Body of pancreas (tissue), 4 donors: ENCODE results near the gene OR10A5. TPM values are rescaled to one million over a fixed set of nuclear protein-coding genes. Genes with fewer than 3 reads are reported as not detected.
"Not testable (repeated sequence)": the region's sequence is repeated elsewhere in the genome, so short reads cannot be mapped to it uniquely, and the experiment has no call there.

Experiments used
- ATAC-seq: fragments of 150-250 bp; one replicate; pipeline ENCODE4 v1.9.1; 2016
- DNase-seq, 4 donors: peaks; one replicate each; pipeline ENCODE4 v3.0.0-alpha.2; 2019
- H3K27ac ChIP-seq, 4 donors: fragments of 200-600 bp; sonication (generic); 1 replicate in 3 of 4; 2 replicates in 1 of 4; pipeline versions ENCODE4 v1.5.1 to v1.6.1; 2016 to 2019; ENCODE audit warnings: mild to moderate bottlenecking in 1 of 4, mixed read lengths in 1 of 4, moderate library complexity in 1 of 4
- H3K27me3 ChIP-seq, 2 donors: fragments of 200-600 bp; sonication (generic); one replicate each; pipeline ENCODE4 v1.6.0; 2016; ENCODE audit warnings: mild to moderate bottlenecking in 1 of 2
- H3K36me3 ChIP-seq, 2 donors: fragments of 200-600 bp; sonication (generic); replicated peaks in 1 of 2; 2 replicates each; pipeline ENCODE4 v1.5.1; 2016; ENCODE audit warnings: low read depth in 2 of 2; ENCODE audit not compliant: insufficient read depth in 1 of 2
- H3K4me1 ChIP-seq: fragments of 200-600 bp; sonication (generic); one replicate; pipeline ENCODE4 v1.6.0; 2016
- H3K4me3 ChIP-seq, 2 donors: fragments of 200-600 bp; sonication (generic); 1 replicate in 1 of 2; 2 replicates in 1 of 2; pipeline ENCODE4 v1.5.1; 2016 to 2019
- H3K9me3 ChIP-seq, 3 donors: fragments of 200-600 bp; sonication (generic); 1 replicate in 2 of 3; 2 replicates in 1 of 3; pipeline ENCODE4 v1.5.1; 2016
- POLR2A ChIP-seq, 3 donors: fragments of 450-650 bp; IDR thresholded peaks; one replicate each; pipeline ENCODE4 v1.6.1; 2016; ENCODE audit warnings: antibody characterized with exemption in 3 of 3, mild to moderate bottlenecking in 2 of 3
- WGBS, 2 donors: methylation state at CpG; one replicate each; pipeline ENCODE4 v1.1.5; 2017; 5-methylcytosine and 5-hydroxymethylcytosine counted together
- intact Hi-C: fragments of 100-400 bp; cut with DNase I; formaldehyde crosslinking; loops from one replicate; pipeline ENCODE4 v1.15.1; 2023
- total RNA-seq, 2 donors: library from RNA; depleted of rRNA; stranded (reverse); fragments of >200 nt; gene quantifications; one replicate each; pipeline ENCODE4 v1.1.0, GENCODE V29; 2016
- TF ChIP-seq, protein P1 (sequence below), 7 experiments: fragments of 450-650 bp in 4 of 7; fragments of 200-600 bp in 3 of 7; sonication (generic) in 3 of 7; IDR thresholded peaks; one replicate each; pipeline ENCODE4 v1.5.1; 2016 to 2019; ENCODE audit warnings: antibody characterized with exemption in 7 of 7

Gene OR10A5
- total RNA-seq, 2 donors from 2014 or later: not detected

GRCh38 chr11:6850526-6850925 is 5.0 kb downstream of the OR10A5 start:
- Histone ChIP-seq H3K4me1 (no peaks in the 10 kb centered on the region), H3K27me3 (no peaks in the 10 kb centered on the region), H3K4me3 (no peak overlapping the region), H3K9me3 (no peaks in the 10 kb centered on the region), H3K36me3 (no peaks in the 10 kb centered on the region), H3K27ac (no peak overlapping the region)
- intact Hi-C loops: no loop called here
- WGBS, 2 donors: 77 to 91% methylated on average over 2 of the region's 2 CpGs
- no peak for TF ChIP-seq POLR2A (IDR thresholded peaks at IDR 0.05)
- TF ChIP-seq, protein P1, sequence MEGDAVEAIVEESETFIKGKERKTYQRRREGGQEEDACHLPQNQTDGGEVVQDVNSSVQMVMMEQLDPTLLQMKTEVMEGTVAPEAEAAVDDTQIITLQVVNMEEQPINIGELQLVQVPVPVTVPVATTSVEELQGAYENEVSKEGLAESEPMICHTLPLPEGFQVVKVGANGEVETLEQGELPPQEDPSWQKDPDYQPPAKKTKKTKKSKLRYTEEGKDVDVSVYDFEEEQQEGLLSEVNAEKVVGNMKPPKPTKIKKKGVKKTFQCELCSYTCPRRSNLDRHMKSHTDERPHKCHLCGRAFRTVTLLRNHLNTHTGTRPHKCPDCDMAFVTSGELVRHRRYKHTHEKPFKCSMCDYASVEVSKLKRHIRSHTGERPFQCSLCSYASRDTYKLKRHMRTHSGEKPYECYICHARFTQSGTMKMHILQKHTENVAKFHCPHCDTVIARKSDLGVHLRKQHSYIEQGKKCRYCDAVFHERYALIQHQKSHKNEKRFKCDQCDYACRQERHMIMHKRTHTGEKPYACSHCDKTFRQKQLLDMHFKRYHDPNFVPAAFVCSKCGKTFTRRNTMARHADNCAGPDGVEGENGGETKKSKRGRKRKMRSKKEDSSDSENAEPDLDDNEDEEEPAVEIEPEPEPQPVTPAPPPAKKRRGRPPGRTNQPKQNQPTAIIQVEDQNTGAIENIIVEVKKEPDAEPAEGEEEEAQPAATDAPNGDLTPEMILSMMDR (IDR thresholded peaks at IDR 0.05): no peak
- ATAC-seq (no peak), DNase-seq (no peak)

DNA sequence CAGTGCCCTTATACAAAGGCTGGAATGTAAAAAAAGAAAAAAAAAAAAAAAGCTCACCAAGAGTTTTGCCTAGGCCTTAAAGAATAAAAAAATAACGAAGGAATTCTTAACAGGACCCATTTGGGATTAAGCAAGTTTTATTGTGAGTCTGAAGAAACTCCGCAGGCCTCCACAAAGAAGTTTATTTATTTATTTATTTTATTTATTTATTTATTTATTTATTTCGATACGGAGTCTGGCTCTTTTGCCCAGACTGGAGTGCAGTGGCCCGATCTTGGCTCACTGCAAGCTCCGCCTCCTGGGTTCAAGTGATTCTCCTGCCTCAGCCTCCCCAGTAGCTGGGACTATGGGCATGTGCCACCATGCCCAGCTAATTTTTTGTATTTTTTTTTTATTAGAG is 9.3 kb downstream of the OR10A5 start:
- H3K9me3 ChIP-seq, H3K27ac ChIP-seq, DNase-seq, H3K27me3 ChIP-seq, H3K36me3 ChIP-seq, ATAC-seq, H3K4me3 ChIP-seq, H3K4me1 ChIP-seq, intact Hi-C loops: not testable (repeated sequence)
- whole genome bisulfite sequencing, 2 donors: 93 to 94% methylated on average over 6 of the region's 6 CpGs

GRCh38 chr11:6855971-6856541 is 10.6 kb downstream of the OR10A5 start:
- WGBS, 2 donors: 31 to 50% methylated on average over 1 of the region's 1 CpG
- ATAC-seq: no peak
- Histone ChIP-seq H3K27ac (no peak overlapping the region), H3K4me3 (no peak overlapping the region), H3K9me3 (no peaks in the 10 kb centered on the region), H3K4me1 (no peaks in the 10 kb centered on the region), H3K27me3 (no peaks in the 10 kb centered on the region), H3K36me3 (no peaks in the 10 kb centered on the region)
- intact Hi-C loops: no loop called here
- no peak for TF ChIP-seq POLR2A (IDR thresholded peaks at IDR 0.05)
- TF ChIP-seq, protein P1 (IDR thresholded peaks at IDR 0.05): no peak
- peak in 3 of 4 donors; percentile 3 to 31 (median 13) for DNase-seq

DNA sequence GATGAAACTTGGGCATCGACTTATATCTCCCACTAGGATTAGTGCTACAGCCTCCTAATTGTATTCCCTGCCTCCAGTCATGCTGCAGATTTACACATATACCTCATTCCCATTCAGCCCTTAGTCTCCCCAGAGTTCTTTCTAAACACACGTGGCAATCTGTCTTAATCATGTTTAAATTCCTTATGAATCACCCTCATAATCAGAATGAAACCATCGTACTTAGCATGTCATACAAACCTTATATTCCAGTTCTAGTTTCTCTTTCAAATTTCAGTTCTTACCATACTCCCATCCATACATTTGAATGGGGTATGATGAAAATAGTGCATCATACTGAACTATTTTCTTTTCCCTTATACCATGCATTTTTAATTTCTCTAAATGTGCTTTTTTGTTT is 11.4 kb downstream of the OR10A5 start:
- Histone ChIP-seq H3K27ac (no peak overlapping the region), H3K27me3 (no peaks in the 10 kb centered on the region), H3K4me1 (no peaks in the 10 kb centered on the region), H3K9me3 (no peaks in the 10 kb centered on the region), H3K4me3 (no peak overlapping the region), H3K36me3 (no peaks in the 10 kb centered on the region)
- DNase-seq (no peak), ATAC-seq (no peak)
- 63 to 68% methylated on average over 3 of the region's 3 CpGs for WGBS, 2 donors
- TF ChIP-seq POLR2A (IDR thresholded peaks at IDR 0.05): no peak
- TF ChIP-seq, protein P1 (IDR thresholded peaks at IDR 0.05): no peak
- intact Hi-C loops: no loop called here

DNA sequence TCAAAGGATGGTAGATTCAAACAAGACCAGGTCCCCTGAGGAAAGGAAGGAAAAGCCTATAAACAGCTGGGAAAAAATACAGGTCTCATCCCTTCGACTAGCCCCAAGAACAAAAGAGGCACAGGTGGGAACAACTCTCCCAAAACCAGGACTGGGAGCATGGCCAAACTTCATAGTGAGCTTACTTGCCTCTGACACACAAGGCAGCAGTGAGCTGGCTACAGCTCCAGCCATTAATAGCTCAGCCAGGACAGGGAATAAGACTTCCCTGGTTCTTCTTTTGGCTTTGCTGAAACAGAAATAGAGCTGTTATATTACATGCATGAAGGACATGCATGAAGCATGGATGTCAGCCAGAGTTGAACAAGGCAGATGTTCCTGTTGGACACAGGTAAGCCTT is 17.5 kb downstream of the OR10A5 start, which contains the start of gene OR10A2:
TSS of gene OR10A2 (plus strand) at position 97 of the 400 bp plus-strand sequence. CDS start 6,698 bp downstream, outside the sequence.
- TF ChIP-seq POLR2A (IDR thresholded peaks at IDR 0.05): no peak
- TF ChIP-seq, protein P1 (IDR thresholded peaks at IDR 0.05): no peak
- no peak for DNase-seq
- ATAC-seq: no peak
- H3K4me3 ChIP-seq: no peak within 1 kb of the TSS
- no peaks in the 10 kb centered on the region for H3K36me3 ChIP-seq
- no peaks in the 10 kb centered on the region for H3K4me1 ChIP-seq
- 41 to 56% methylated on average over 1 of the region's 1 CpG for WGBS, 2 donors
- intact Hi-C loops: no loop called here
- no peaks in the 10 kb centered on the region for H3K27me3 ChIP-seq
- no peaks in the 10 kb centered on the region for H3K9me3 ChIP-seq
- no peak within 1 kb of the TSS for H3K27ac ChIP-seq
